ENCODE results near the gene TESK2. TPM values are rescaled to one million over a fixed set of nuclear protein-coding genes. Genes with fewer than 3 reads are reported as not detected.
"Not testable (repeated sequence)": the region's sequence is repeated elsewhere in the genome, so short reads cannot be mapped to it uniquely, and the experiment has no call there.

TESK2 gene
- polyA plus RNA-seq, 1 donor (not counting 4 experiments of a cell fraction or from before 2014, with no cell fraction given), result 2.0 TPM

DNA sequence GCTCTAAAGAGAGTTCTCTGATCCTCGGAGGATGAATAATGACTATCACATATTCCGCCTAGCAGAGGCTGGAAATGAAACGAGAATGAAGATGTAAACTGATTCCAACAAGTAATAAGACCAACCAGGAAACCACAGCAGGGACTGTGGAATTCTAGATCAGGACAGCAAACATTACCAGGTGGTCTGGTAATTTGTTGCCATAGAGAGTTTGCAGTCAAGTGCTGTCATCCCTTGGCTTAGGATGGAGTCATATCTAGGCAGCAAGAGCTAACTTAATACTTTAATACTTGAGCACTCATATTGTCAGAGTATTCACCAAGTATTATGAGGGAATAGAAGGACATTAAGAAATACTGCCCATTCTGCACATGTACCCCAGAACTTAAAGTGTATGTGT, 105.7 kb downstream of the TESK2 start:
- FAIRE-seq (no peak), DNase-seq (ENCODE audit: low read depth, low spot score) (no peak)
- H3K79me2 ChIP-seq (ENCODE audit: control insufficient read depth, insufficient read depth, low read length), result no peaks in the 10 kb centered on the region
- no peaks in the 10 kb centered on the region for H4K20me1 ChIP-seq (ENCODE audit: control insufficient read depth, extremely low read depth, insufficient read depth, low read length)
- H3K9me3 ChIP-seq (ENCODE audit: control insufficient read depth, low read depth, low read length), result no peaks in the 10 kb centered on the region
- H2AFZ ChIP-seq (ENCODE audit: control insufficient read depth, low read length), result no peak overlapping the region
- no peaks in the 10 kb centered on the region for H3K27me3 ChIP-seq (ENCODE audit: control insufficient read depth, extremely low read depth, insufficient read depth, low read length)
- no peak overlapping the region for H3K27ac ChIP-seq (ENCODE audit: control insufficient read depth, insufficient read depth, low read length)
- no peaks in the 10 kb centered on the region for H3K9me1 ChIP-seq (ENCODE audit: control insufficient read depth, extremely low read depth, insufficient read depth, low read length)
- H3K4me1 ChIP-seq (ENCODE audit: control insufficient read depth, extremely low read depth, insufficient read depth, low read length), result peaks cover 10% of the 10 kb centered on the region
- no peak overlapping the region for H3K4me3 ChIP-seq (ENCODE audit: control insufficient read depth in 2 of 3, extremely low read depth in 1 of 3, insufficient read depth in 2 of 3, low read depth in 1 of 3, low read length in 3 of 3)
- H3K36me3 ChIP-seq (ENCODE audit: control insufficient read depth in 2 of 2, extremely low read depth in 1 of 2, insufficient read depth in 2 of 2, low read length in 2 of 2), result no peaks in the 10 kb centered on the region
- H3K4me2 ChIP-seq (ENCODE audit: control insufficient read depth, extremely low read depth, insufficient read depth, low read depth, low read length), result no peak overlapping the region
- TF ChIP-seq CTCF (optimal IDR thresholded peaks at IDR 0.05 in 1 of 3, IDR thresholded peaks at IDR 0.05 in 1 of 3, conservative IDR thresholded peaks at IDR 0.05 in 1 of 3; ENCODE audit: extremely low read depth in 1 of 3, insufficient read depth in 2 of 3, low read length in 3 of 3), result no peak
- TF ChIP-seq EZH2 (IDR thresholded peaks at IDR 0.05; ENCODE audit: low read length), result no peak
- dilution Hi-C loops (cut with MboI; ENCODE audit: extremely low pct_ligation_motif_present, low sequenced_read_pairs), result no loop called here
- H3K9ac ChIP-seq (ENCODE audit: control insufficient read depth, extremely low read depth, insufficient read depth, low read length), result no peak overlapping the region

GRCh38 chr1:45384213-45384612, 106.8 kb downstream of the TESK2 start:
- dilution Hi-C loops (cut with MboI; ENCODE audit: extremely low pct_ligation_motif_present, low sequenced_read_pairs); H3K4me3 ChIP-seq (ENCODE audit: control insufficient read depth in 2 of 3, extremely low read depth in 1 of 3, insufficient read depth in 2 of 3, low read depth in 1 of 3, low read length in 3 of 3); H2AFZ ChIP-seq (ENCODE audit: control insufficient read depth, low read length); H3K36me3 ChIP-seq (ENCODE audit: control insufficient read depth in 2 of 2, extremely low read depth in 1 of 2, insufficient read depth in 2 of 2, low read length in 2 of 2); H3K4me2 ChIP-seq (ENCODE audit: control insufficient read depth, extremely low read depth, insufficient read depth, low read depth, low read length); DNase-seq (ENCODE audit: low read depth, low spot score); H3K79me2 ChIP-seq (ENCODE audit: control insufficient read depth, insufficient read depth, low read length); H4K20me1 ChIP-seq (ENCODE audit: control insufficient read depth, extremely low read depth, insufficient read depth, low read length); H3K9me3 ChIP-seq (ENCODE audit: control insufficient read depth, low read depth, low read length); FAIRE-seq; H3K9me1 ChIP-seq (ENCODE audit: control insufficient read depth, extremely low read depth, insufficient read depth, low read length); H3K4me1 ChIP-seq (ENCODE audit: control insufficient read depth, extremely low read depth, insufficient read depth, low read length); H3K27ac ChIP-seq (ENCODE audit: control insufficient read depth, insufficient read depth, low read length); H3K9ac ChIP-seq (ENCODE audit: control insufficient read depth, extremely low read depth, insufficient read depth, low read length); H3K27me3 ChIP-seq (ENCODE audit: control insufficient read depth, extremely low read depth, insufficient read depth, low read length): not testable (repeated sequence)

DNA sequence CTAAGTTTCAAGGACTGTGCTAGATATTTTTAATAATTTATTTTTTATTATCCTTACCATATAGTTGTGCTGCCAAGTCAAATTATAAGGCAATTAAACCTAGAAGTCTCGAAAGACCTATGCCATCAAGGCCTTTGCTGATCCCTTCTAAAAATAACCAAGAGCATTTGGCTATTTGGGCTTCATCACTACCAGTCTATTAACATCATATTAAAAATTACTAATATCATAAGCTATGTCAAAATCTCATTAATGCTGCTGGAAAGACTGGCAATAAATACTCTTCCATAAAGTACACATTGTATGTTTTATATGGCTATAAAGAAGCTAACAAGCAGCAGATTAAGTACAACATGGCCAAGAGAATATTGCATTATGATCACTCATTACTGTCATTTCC, 107.8 kb downstream of the TESK2 start:
- Histone ChIP-seq H3K9ac (ENCODE audit: control insufficient read depth, extremely low read depth, insufficient read depth, low read length) (no peak overlapping the region), H3K4me1 (ENCODE audit: control insufficient read depth, extremely low read depth, insufficient read depth, low read length) (peaks cover 10% of the 10 kb centered on the region), H3K4me2 (ENCODE audit: control insufficient read depth, extremely low read depth, insufficient read depth, low read depth, low read length) (no peak overlapping the region), H3K79me2 (ENCODE audit: control insufficient read depth, insufficient read depth, low read length) (no peaks in the 10 kb centered on the region), H3K27ac (ENCODE audit: control insufficient read depth, insufficient read depth, low read length) (no peak overlapping the region), H2AFZ (ENCODE audit: control insufficient read depth, low read length) (no peak overlapping the region), H3K9me1 (ENCODE audit: control insufficient read depth, extremely low read depth, insufficient read depth, low read length) (no peaks in the 10 kb centered on the region), H3K36me3 (ENCODE audit: control insufficient read depth in 2 of 2, extremely low read depth in 1 of 2, insufficient read depth in 2 of 2, low read length in 2 of 2) (no peaks in the 10 kb centered on the region), H3K9me3 (ENCODE audit: control insufficient read depth, low read depth, low read length) (no peaks in the 10 kb centered on the region), H4K20me1 (ENCODE audit: control insufficient read depth, extremely low read depth, insufficient read depth, low read length) (no peaks in the 10 kb centered on the region), H3K4me3 (ENCODE audit: control insufficient read depth in 2 of 3, extremely low read depth in 1 of 3, insufficient read depth in 2 of 3, low read depth in 1 of 3, low read length in 3 of 3) (no peak overlapping the region), H3K27me3 (ENCODE audit: control insufficient read depth, extremely low read depth, insufficient read depth, low read length) (no peaks in the 10 kb centered on the region)
- no peak for TF ChIP-seq EZH2 (IDR thresholded peaks at IDR 0.05; ENCODE audit: low read length)
- TF ChIP-seq CTCF (optimal IDR thresholded peaks at IDR 0.05 in 1 of 3, IDR thresholded peaks at IDR 0.05 in 1 of 3, conservative IDR thresholded peaks at IDR 0.05 in 1 of 3; ENCODE audit: extremely low read depth in 1 of 3, insufficient read depth in 2 of 3, low read length in 3 of 3), result no peak
- no peak for DNase-seq (ENCODE audit: low read depth, low spot score)
- FAIRE-seq, result no peak
- dilution Hi-C loops (cut with MboI; ENCODE audit: extremely low pct_ligation_motif_present, low sequenced_read_pairs), result no loop called here

All from keratinocyte (primary cell).